ENCODE measurements around the gene INSIG2. TPM values are rescaled to one million over a fixed set of nuclear protein-coding genes. Genes with fewer than 3 reads are reported as not detected.

The INSIG2 gene
- total and polyA plus RNA-seq, 2 experiments from 2014 or later: 8.1 to 15.1 TPM

GRCh38 chr2:118110991-118111390 lies 22.7 kb downstream of the INSIG2 start:
- Histone ChIP-seq H3K27me3 (ENCODE audit: insufficient read depth) (no peaks in the 10 kb centered on the region), H3F3A (replicated peaks; ENCODE audit: low read depth) (no peaks in the 10 kb centered on the region), H3K27ac (ENCODE audit: low read depth) (no peak overlapping the region), H2AFZ (no peak overlapping the region), H3K4me3 (no peak overlapping the region), H4K20me1 (replicated peaks; ENCODE audit: insufficient read depth) (no peaks in the 10 kb centered on the region; the same call in 1 of the 2 replicates), H3K79me2 (replicated peaks; ENCODE audit: insufficient read depth) (no peaks in the 10 kb centered on the region), H3K9me2 (ENCODE audit: insufficient read depth) (no peaks in the 10 kb centered on the region), H3K4me2 (no peak overlapping the region), H3K4me1 (ENCODE audit: insufficient read depth) (0 out of 2 replicates have a peak, but pooled peaks cover 3% of the 10 kb centered on the region), H3K36me3 (ENCODE audit: insufficient read depth) (no peaks in the 10 kb centered on the region; the same call in 1 of the 2 replicates)
- Mint-ChIP-seq H3K4me1 (no peaks in the 10 kb centered on the region), H3K9me3 (no peaks in the 10 kb centered on the region), H3K27ac (no peak overlapping the region), H3K36me3 (ENCODE audit: low read depth) (no peaks in the 10 kb centered on the region), H3K27me3 (ENCODE audit: insufficient read depth, low read depth, poor library complexity) (no peaks in the 10 kb centered on the region), H3K4me3 (no peak overlapping the region)
- TF ChIP-seq ZNF331 (CRISPR knock-in tag; IDR thresholded peaks at IDR 0.05; ENCODE audit: low read depth) (no peak), ZNF462 (CRISPR knock-in tag; IDR thresholded peaks at IDR 0.05) (no peak), EZH2 (IDR thresholded peaks at IDR 0.05; ENCODE audit: low read depth, unreplicated experiment) (no peak), CTCF (conservative IDR thresholded peaks at IDR 0.05; ENCODE audit: low read depth in 2 of 2) (no peak), CREB1 (CRISPR knock-in tag; IDR thresholded peaks at IDR 0.05; ENCODE audit: low read depth) (no peak), REST (IDR thresholded peaks at IDR 0.05; ENCODE audit: unreplicated experiment) (no peak), NANOG (IDR thresholded peaks at IDR 0.05; ENCODE audit: borderline replicate concordance) (no peak), EZH2phosphoT487 (IDR thresholded peaks at IDR 0.05; ENCODE audit: unreplicated experiment) (no peak), POLR2AphosphoS5 (IDR thresholded peaks at IDR 0.05; ENCODE audit: low read depth) (no peak), ZNF114 (CRISPR knock-in tag; IDR thresholded peaks at IDR 0.05) (no peak), JUNB (IDR thresholded peaks at IDR 0.05; ENCODE audit: unreplicated experiment) (no peak), STAT1 (IDR thresholded peaks at IDR 0.05; ENCODE audit: unreplicated experiment) (no peak)
- DNase-seq (ENCODE audit: low spot score) (no peak), ATAC-seq (no peak)

Measured in GM23338 (cell line).